ENCODE results near the gene KCNJ1.

The KCNJ1 gene

DNA sequence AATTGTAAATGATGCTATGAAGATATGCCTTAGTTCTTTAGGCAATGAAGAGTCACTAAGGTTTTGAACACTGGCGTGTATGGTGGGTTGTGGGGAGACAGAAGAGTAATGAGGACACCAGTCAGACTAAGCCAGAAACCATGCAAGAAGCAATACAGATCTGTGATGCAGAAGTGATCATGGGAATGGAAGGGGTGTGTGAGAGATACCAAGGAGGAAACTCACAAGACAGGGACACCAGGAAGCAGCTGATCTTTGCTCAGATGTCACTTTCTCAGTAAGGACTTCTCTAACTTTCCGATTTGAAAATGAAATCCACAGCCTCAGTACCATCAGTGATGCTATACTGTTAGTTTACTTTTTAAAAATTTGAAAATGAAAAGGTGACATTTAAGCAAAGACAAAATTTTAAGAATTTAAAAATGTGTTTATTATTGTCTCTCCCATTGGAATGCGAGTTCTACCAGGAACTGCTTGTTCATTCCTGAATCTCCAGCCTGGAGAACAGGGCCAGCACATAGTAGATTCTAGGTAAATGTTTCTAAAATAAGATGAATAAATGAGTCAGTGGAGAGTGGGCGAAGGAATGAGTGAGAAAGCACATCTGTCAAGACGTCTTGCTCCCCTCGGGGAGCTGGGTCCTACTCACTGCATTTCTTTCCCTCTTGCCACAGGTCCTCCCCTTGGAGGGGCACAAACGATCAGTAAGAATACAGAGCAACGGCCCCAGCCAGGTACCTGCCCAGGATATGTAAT is 60.4 kb downstream of the KCNJ1 start:
- no peak overlapping the region for H3K27ac ChIP-seq (ENCODE audit: low read length)
- no peaks in the 10 kb centered on the region for H3K27me3 ChIP-seq (ENCODE audit: control insufficient read depth, insufficient read depth, low read length)
- H3K9ac ChIP-seq (ENCODE audit: low read length), result no peak overlapping the region
- no peaks in the 10 kb centered on the region for H3K36me3 ChIP-seq (ENCODE audit: control insufficient read depth, low read depth, low read length)
- H3K4me3 ChIP-seq (ENCODE audit: low read length), result no peak overlapping the region
- no peaks in the 10 kb centered on the region for H3K4me1 ChIP-seq (ENCODE audit: control insufficient read depth, low read depth, low read length)
- H3K9me3 ChIP-seq (ENCODE audit: control insufficient read depth, low read depth, low read length), result no peaks in the 10 kb centered on the region

DNA sequence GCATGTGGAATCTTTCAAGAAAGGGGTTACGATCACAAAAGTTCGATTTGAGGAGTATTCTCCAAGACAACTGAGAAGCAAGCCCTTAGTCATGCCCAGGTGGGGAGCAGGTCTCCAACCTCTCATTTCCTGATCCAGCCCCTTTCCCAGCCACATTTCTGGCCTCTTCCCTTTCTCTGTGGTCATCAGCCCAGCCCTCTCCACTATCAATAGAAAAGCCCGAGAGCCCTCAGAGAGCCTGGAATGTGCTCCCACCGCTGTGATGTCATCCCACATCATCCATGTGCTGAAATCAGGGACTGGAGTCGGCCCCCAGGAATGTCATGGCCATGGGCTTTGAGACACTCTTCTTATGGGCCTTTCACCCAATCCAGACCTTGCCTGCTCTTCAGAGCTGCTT is 62.6 kb downstream of the KCNJ1 start:
- Histone ChIP-seq H3K4me1 (ENCODE audit: control insufficient read depth, low read depth, low read length) (no peaks in the 10 kb centered on the region), H3K27ac (ENCODE audit: low read length) (no peak overlapping the region), H3K36me3 (ENCODE audit: control insufficient read depth, low read depth, low read length) (no peaks in the 10 kb centered on the region), H3K9ac (ENCODE audit: low read length) (no peak overlapping the region), H3K4me3 (ENCODE audit: low read length) (no peak overlapping the region), H3K9me3 (ENCODE audit: control insufficient read depth, low read depth, low read length) (no peaks in the 10 kb centered on the region), H3K27me3 (ENCODE audit: control insufficient read depth, insufficient read depth, low read length) (no peaks in the 10 kb centered on the region)

DNA sequence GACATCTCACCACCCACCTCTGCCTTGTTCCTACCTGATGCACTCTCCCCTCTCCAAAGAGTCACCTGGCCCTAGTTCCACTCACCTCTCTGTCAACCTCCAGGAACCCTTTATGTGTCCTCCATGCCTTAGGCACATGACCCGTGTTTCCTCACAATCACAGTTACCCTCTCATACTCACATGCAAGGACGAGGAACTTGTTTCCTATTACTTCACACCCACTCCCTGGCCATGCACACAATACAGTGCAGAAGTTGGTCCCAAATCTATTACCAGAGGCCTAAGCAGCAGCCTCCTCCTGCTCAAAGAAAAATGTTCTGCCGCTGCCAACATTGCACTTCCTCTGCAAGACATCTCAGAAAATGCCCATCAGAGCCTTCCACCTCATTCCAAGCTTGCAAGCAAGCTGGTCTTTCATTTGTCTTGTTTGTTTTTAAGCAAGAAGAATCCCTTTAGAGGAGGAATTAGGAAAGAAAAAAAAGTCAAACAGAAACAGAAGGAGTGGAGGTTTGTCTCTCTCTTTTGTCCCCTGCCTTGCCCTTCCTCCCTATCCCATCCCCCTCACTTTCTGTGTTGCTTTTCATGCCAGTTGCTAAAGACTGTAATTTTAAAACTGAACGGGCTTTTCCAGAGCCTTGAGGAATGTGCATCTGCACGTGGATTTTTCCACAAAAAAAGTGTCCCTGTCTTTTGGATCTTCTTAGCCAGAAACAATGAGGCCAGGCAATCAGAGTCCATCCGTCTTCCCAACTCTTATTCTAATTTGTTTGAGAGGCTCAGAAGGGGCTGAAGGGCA is 63.4 kb downstream of the KCNJ1 start:
- Histone ChIP-seq H3K9me3 (ENCODE audit: control insufficient read depth, low read depth, low read length) (no peaks in the 10 kb centered on the region), H3K27ac (ENCODE audit: low read length) (no peak overlapping the region), H3K36me3 (ENCODE audit: control insufficient read depth, low read depth, low read length) (no peaks in the 10 kb centered on the region), H3K27me3 (ENCODE audit: control insufficient read depth, insufficient read depth, low read length) (no peaks in the 10 kb centered on the region), H3K4me3 (ENCODE audit: low read length) (no peak overlapping the region), H3K4me1 (ENCODE audit: control insufficient read depth, low read depth, low read length) (no peaks in the 10 kb centered on the region), H3K9ac (ENCODE audit: low read length) (no peak overlapping the region)

DNA sequence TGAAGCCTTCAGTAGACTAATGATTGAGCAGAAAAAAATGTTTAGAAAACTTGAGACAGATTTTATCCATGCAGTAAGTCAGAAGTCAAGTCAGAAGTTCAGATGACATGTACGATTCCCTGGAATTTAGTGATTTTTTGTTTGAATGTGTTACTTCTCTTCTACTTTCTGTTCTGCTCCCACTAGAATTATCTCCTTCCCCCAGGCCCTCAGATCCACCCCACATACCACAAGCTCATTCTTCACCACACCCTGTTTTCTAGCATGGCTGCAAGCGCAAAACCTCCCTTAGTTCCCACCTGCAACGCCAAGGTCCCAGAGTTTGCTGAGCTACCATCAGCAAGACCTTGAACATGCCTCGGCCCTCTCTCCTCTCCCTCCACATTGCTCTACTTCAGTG is 64.1 kb downstream of the KCNJ1 start:
- Histone ChIP-seq H3K9me3 (ENCODE audit: control insufficient read depth, low read depth, low read length) (no peaks in the 10 kb centered on the region), H3K27ac (ENCODE audit: low read length) (no peak overlapping the region), H3K4me1 (ENCODE audit: control insufficient read depth, low read depth, low read length) (no peaks in the 10 kb centered on the region), H3K9ac (ENCODE audit: low read length) (no peak overlapping the region), H3K36me3 (ENCODE audit: control insufficient read depth, low read depth, low read length) (no peaks in the 10 kb centered on the region), H3K4me3 (ENCODE audit: low read length) (no peak overlapping the region), H3K27me3 (ENCODE audit: control insufficient read depth, insufficient read depth, low read length) (no peaks in the 10 kb centered on the region)

DNA sequence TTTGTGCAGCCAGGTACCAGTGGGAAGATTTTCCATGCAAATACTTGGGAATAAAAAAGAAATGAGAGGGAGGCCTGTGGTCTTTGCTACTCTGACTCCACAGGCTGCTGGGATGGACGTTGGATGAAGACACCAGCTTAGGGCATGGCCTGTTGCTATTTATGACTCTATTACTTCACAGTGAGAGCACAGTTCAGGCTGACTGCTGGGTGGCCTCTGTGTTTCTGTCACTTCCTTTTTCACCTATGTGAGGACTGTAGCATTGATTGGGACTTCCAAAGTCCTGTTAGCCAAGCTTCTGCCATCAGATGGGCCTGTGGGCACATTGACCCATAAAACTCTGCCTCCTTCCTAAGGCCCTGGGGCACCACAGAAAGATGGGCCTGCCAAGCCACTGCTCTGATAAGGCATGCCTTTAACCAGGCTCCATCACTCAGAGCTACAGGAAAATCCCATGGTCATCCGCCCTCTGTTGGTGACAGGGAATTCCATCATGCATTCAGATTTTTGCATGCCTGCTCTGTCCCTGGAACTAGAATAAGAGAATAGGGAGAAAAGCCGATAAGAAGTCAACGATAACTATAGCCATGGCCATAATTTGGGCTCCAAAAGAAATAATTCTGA is 64.6 kb downstream of the KCNJ1 start:
- Histone ChIP-seq H3K4me3 (ENCODE audit: low read length) (no peak overlapping the region), H3K9me3 (ENCODE audit: control insufficient read depth, low read depth, low read length) (no peaks in the 10 kb centered on the region), H3K27ac (ENCODE audit: low read length) (no peak overlapping the region), H3K9ac (ENCODE audit: low read length) (no peak overlapping the region), H3K27me3 (ENCODE audit: control insufficient read depth, insufficient read depth, low read length) (no peaks in the 10 kb centered on the region), H3K36me3 (ENCODE audit: control insufficient read depth, low read depth, low read length) (no peaks in the 10 kb centered on the region), H3K4me1 (ENCODE audit: control insufficient read depth, low read depth, low read length) (no peaks in the 10 kb centered on the region)

- H3K27ac ChIP-seq (ENCODE audit: low read length), result no peak overlapping the region
- H3K9ac ChIP-seq (ENCODE audit: low read length), result no peak overlapping the region
- H3K9me3 ChIP-seq (ENCODE audit: control insufficient read depth, low read depth, low read length), result no peaks in the 10 kb centered on the region
- no peaks in the 10 kb centered on the region for H3K4me1 ChIP-seq (ENCODE audit: control insufficient read depth, low read depth, low read length)
- no peaks in the 10 kb centered on the region for H3K36me3 ChIP-seq (ENCODE audit: control insufficient read depth, low read depth, low read length)
- no peaks in the 10 kb centered on the region for H3K27me3 ChIP-seq (ENCODE audit: control insufficient read depth, insufficient read depth, low read length)
- no peak overlapping the region for H3K4me3 ChIP-seq (ENCODE audit: low read length)
Measured at GRCh38 chr11:128800871-128801417, 66.2 kb downstream of the KCNJ1 start.

DNA sequence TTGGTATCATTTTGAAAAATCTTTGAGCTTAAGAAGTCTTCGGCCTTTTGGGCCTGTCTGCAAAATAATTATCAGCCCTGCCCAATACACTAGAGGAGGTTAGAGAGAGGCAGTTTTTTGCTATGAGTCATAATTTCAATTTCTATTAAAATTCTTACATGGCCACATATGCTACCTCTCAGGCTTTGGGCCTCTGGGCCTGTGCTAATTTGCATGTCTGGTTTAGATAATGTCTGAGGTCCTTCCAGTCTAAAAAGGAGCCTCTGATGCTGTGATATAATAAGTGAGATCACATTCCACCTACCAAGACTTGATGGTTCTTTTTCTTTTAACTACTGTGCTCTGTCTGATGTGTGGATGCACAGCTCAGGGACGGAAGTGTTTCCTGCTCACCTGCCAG is 70.8 kb downstream of the KCNJ1 start:
- no peaks in the 10 kb centered on the region for H3K4me1 ChIP-seq (ENCODE audit: control insufficient read depth, low read depth, low read length)

DNA sequence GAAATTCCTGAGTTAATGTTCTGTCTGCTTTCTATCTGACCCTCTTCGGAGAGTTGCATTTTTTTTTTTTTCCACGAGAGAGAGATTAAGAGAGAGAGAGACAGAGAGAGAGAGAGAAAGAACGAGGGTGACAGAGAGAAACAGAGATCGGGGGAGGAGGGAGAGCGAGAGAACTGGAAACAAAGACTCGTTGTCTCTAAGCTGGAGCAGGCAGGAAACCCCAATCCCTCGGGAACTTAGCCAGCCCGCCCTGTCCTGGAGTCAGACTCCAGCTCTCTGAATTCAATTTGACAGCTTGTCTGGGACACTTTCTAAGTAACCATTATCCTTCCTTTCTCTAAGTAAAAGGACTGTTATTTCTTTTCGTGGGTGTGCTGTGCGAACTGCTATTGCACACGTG is 76.9 kb downstream of the KCNJ1 start:
- no peaks in the 10 kb centered on the region for H3K36me3 ChIP-seq (ENCODE audit: control insufficient read depth, low read depth, low read length)
- H3K4me1 ChIP-seq (ENCODE audit: control insufficient read depth, low read depth, low read length), result peaks cover 20% of the 10 kb centered on the region
- no peak overlapping the region for H3K27ac ChIP-seq (ENCODE audit: low read length)
- no peaks in the 10 kb centered on the region for H3K27me3 ChIP-seq (ENCODE audit: control insufficient read depth, insufficient read depth, low read length)
- no peak overlapping the region for H3K4me3 ChIP-seq (ENCODE audit: low read length)
- H3K9me3 ChIP-seq (ENCODE audit: control insufficient read depth, low read depth, low read length), result no peaks in the 10 kb centered on the region
- H3K9ac ChIP-seq (ENCODE audit: low read length), result no peak overlapping the region

More for the DNA sequence above, 70.8 kb downstream of the KCNJ1 start:
- H3K27ac ChIP-seq (ENCODE audit: low read length), result no peak overlapping the region
- H3K9ac ChIP-seq (ENCODE audit: low read length), result no peak overlapping the region
- H3K36me3 ChIP-seq (ENCODE audit: control insufficient read depth, low read depth, low read length), result no peaks in the 10 kb centered on the region
- H3K4me3 ChIP-seq (ENCODE audit: low read length), result no peak overlapping the region
- no peaks in the 10 kb centered on the region for H3K9me3 ChIP-seq (ENCODE audit: control insufficient read depth, low read depth, low read length)
- H3K27me3 ChIP-seq (ENCODE audit: control insufficient read depth, insufficient read depth, low read length), result no peaks in the 10 kb centered on the region

- Histone ChIP-seq H3K27me3 (ENCODE audit: control insufficient read depth, insufficient read depth, low read length) (no peaks in the 10 kb centered on the region), H3K36me3 (ENCODE audit: control insufficient read depth, low read depth, low read length) (no peaks in the 10 kb centered on the region), H3K27ac (ENCODE audit: low read length) (no peak overlapping the region), H3K9ac (ENCODE audit: low read length) (no peak overlapping the region), H3K9me3 (ENCODE audit: control insufficient read depth, low read depth, low read length) (no peaks in the 10 kb centered on the region), H3K4me1 (ENCODE audit: control insufficient read depth, low read depth, low read length) (peaks cover 26% of the 10 kb centered on the region), H3K4me3 (ENCODE audit: low read length) (no peak overlapping the region)
Measured at GRCh38 chr11:128789497-128790150, 77.5 kb downstream of the KCNJ1 start.

Data from iPS-18a (cell line).